Neural cell (in vitro differentiated cells): ENCODE data around the gene SLC25A15. TPM values are rescaled to one million over a fixed set of nuclear protein-coding genes. Genes with fewer than 3 reads are reported as not detected.

ENCODE experiments used
- H2AFZ ChIP-seq: fragments of 200-600, 300-800 bp; sonication (generic), shearing (Covaris generic); 2 replicates; pipeline ENCODE4 v1.6.0; 2014; ENCODE audit warnings: low read depth, mild to moderate bottlenecking, antibody characterized with exemption, low read length, moderate library complexity
- H3F3A ChIP-seq: fragments of 200-600 bp; shearing (Covaris generic); 2 replicates; pipeline ENCODE4 v1.6.1; 2016; ENCODE audit warnings: mild to moderate bottlenecking, moderate library complexity, mixed read lengths, antibody characterized with exemption, low read length; ENCODE audit not compliant: insufficient read depth, poor library complexity, severe bottlenecking
- H3K27ac ChIP-seq: fragments of 200-600, 300-800 bp; sonication (generic), shearing (Covaris generic); 2 replicates; pipeline ENCODE4 v1.5.1; 2014; ENCODE audit warnings: mild to moderate bottlenecking, low read length, moderate library complexity
- H3K27me3 ChIP-seq: fragments of 300-800, 200-600 bp; sonication (generic), shearing (Covaris generic); 2 replicates; pipeline ENCODE4 v1.6.0; 2014; ENCODE audit warnings: mild to moderate bottlenecking, low read depth, low read length, moderate library complexity; ENCODE audit not compliant: insufficient read depth
- H3K36me3 ChIP-seq: fragments of 300-800, 200-600 bp; sonication (generic), shearing (Covaris generic); 2 replicates; pipeline ENCODE4 v1.5.1; 2014; ENCODE audit warnings: mild to moderate bottlenecking, antibody characterized with exemption, low read length, moderate library complexity; ENCODE audit not compliant: insufficient read depth
- H3K4me2 ChIP-seq: fragments of 300-800, 200-600 bp; sonication (generic), shearing (Covaris generic); 2 replicates; pipeline ENCODE4 v1.6.0; 2014; ENCODE audit warnings: mild to moderate bottlenecking, low read length
- H3K4me3 ChIP-seq: fragments of 300-800, 200-600 bp; sonication (generic), shearing (Covaris generic); 2 replicates; pipeline ENCODE4 v1.5.1; 2014; ENCODE audit warnings: mild to moderate bottlenecking, low read length, moderate library complexity
- H3K79me2 ChIP-seq: fragments of 200-600 bp; shearing (Covaris generic); replicated peaks from 2 replicates; pipeline ENCODE4 v1.6.0; 2014; ENCODE audit warnings: mild to moderate bottlenecking, low read length, moderate library complexity; ENCODE audit not compliant: insufficient read depth
- H3K9ac ChIP-seq: fragments of 300-800, 200-600 bp; sonication (generic), shearing (Covaris generic); 2 replicates; pipeline ENCODE4 v1.6.1; 2016; ENCODE audit warnings: mild to moderate bottlenecking, low read length, mixed read lengths
- H3K9me2 ChIP-seq: fragments of 200-600 bp; shearing (Covaris generic); 2 replicates; pipeline ENCODE4 v1.6.1; 2016; ENCODE audit warnings: mild to moderate bottlenecking, low read length, mixed read lengths; ENCODE audit not compliant: insufficient read depth
- H3K9me3 ChIP-seq: fragments of 200-600, 300-800 bp; sonication (generic), shearing (Covaris generic); 2 replicates; pipeline ENCODE4 v1.6.1; 2016; ENCODE audit warnings: mild to moderate bottlenecking, mixed run types, low read length, moderate library complexity, mixed read lengths
- H4K20me1 ChIP-seq: fragments of 200-600 bp; shearing (Covaris generic); 2 replicates; pipeline ENCODE4 v1.6.1; 2016; ENCODE audit warnings: mild to moderate bottlenecking, mixed run types; ENCODE audit not compliant: insufficient read depth
- EP300 ChIP-seq: fragments of 450-650 bp; conservative IDR thresholded peaks from 2 replicates; pipeline ENCODE4 v1.6.1; 2014; ENCODE audit warnings: antibody characterized with exemption, mild to moderate bottlenecking, moderate library complexity; ENCODE audit not compliant: poor library complexity, severe bottlenecking
- EZH2 ChIP-seq: fragments of 200-600, 300-800 bp; shearing (Covaris generic), sonication (generic); IDR thresholded peaks from 2 replicates; pipeline ENCODE4 v1.6.1; 2014; ENCODE audit warnings: antibody characterized with exemption, low read length, borderline replicate concordance, mild to moderate bottlenecking; ENCODE audit not compliant: insufficient read depth, poor library complexity, severe bottlenecking
- MXI1 ChIP-seq: fragments of 450-650 bp; conservative IDR thresholded peaks from 2 replicates; pipeline ENCODE4 v1.6.1; 2014; ENCODE audit warnings: antibody characterized with exemption, mild to moderate bottlenecking; ENCODE audit not compliant: poor library complexity, severe bottlenecking
- POLR2AphosphoS5 ChIP-seq: IDR thresholded peaks from 2 replicates; pipeline ENCODE4 v1.6.1; 2012
- RAD21 ChIP-seq: fragments of 450-650 bp; conservative IDR thresholded peaks from 2 replicates; pipeline ENCODE4 v1.6.1; 2014; ENCODE audit warnings: antibody characterized with exemption, mild to moderate bottlenecking, moderate library complexity
- SMC3 ChIP-seq: fragments of 450-650 bp; conservative IDR thresholded peaks from 2 replicates; pipeline ENCODE4 v1.6.1; 2014; ENCODE audit warnings: antibody characterized with exemption, mild to moderate bottlenecking, moderate library complexity; ENCODE audit not compliant: poor library complexity
- TAF1 ChIP-seq: IDR thresholded peaks from 2 replicates; pipeline ENCODE4 v1.6.1; 2012; ENCODE audit warnings: low read depth
- polyA plus RNA-seq: library from polyadenylated mRNA; depleted of rRNA; stranded (reverse); fragments of >200 nt; gene quantifications from 2 replicates; pipeline ENCODE4 v1.2.3, GENCODE V29; 2014
- TF ChIP-seq, protein P1 (sequence below): IDR thresholded peaks from 2 replicates; pipeline ENCODE4 v1.6.1; 2012; ENCODE audit warnings: borderline replicate concordance
- TF ChIP-seq, protein P2 (sequence below): fragments of 450-650 bp; IDR thresholded peaks from 2 replicates; pipeline ENCODE4 v1.5.1; 2014; ENCODE audit warnings: antibody characterized with exemption, mild to moderate bottlenecking, moderate library complexity; ENCODE audit not compliant: poor library complexity, severe bottlenecking

Gene SLC25A15
- polyA plus RNA-seq, 1 donor from 2014 or later = 23.6 TPM

GRCh38 chr13:40812102-40812501 lies 22.7 kb downstream of the SLC25A15 start:
- no peaks in the 10 kb centered on the region for H3K79me2 ChIP-seq
- H3K9ac ChIP-seq = no peak overlapping the region
- no peak overlapping the region for H3K4me3 ChIP-seq
- H3K9me3 ChIP-seq = no peaks in the 10 kb centered on the region
- peaks cover 4% of the 10 kb centered on the region for H3K36me3 ChIP-seq
- H3F3A ChIP-seq = no peaks in the 10 kb centered on the region
- no peaks in the 10 kb centered on the region for H4K20me1 ChIP-seq
- no peak overlapping the region for H3K4me2 ChIP-seq
- no peaks in the 10 kb centered on the region for H3K27me3 ChIP-seq
- H2AFZ ChIP-seq = no peak overlapping the region
- TF ChIP-seq, protein P1, sequence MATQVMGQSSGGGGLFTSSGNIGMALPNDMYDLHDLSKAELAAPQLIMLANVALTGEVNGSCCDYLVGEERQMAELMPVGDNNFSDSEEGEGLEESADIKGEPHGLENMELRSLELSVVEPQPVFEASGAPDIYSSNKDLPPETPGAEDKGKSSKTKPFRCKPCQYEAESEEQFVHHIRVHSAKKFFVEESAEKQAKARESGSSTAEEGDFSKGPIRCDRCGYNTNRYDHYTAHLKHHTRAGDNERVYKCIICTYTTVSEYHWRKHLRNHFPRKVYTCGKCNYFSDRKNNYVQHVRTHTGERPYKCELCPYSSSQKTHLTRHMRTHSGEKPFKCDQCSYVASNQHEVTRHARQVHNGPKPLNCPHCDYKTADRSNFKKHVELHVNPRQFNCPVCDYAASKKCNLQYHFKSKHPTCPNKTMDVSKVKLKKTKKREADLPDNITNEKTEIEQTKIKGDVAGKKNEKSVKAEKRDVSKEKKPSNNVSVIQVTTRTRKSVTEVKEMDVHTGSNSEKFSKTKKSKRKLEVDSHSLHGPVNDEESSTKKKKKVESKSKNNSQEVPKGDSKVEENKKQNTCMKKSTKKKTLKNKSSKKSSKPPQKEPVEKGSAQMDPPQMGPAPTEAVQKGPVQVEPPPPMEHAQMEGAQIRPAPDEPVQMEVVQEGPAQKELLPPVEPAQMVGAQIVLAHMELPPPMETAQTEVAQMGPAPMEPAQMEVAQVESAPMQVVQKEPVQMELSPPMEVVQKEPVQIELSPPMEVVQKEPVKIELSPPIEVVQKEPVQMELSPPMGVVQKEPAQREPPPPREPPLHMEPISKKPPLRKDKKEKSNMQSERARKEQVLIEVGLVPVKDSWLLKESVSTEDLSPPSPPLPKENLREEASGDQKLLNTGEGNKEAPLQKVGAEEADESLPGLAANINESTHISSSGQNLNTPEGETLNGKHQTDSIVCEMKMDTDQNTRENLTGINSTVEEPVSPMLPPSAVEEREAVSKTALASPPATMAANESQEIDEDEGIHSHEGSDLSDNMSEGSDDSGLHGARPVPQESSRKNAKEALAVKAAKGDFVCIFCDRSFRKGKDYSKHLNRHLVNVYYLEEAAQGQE = no peak
- TF ChIP-seq TAF1 (no peak), POLR2AphosphoS5 (no peak), MXI1 (no peak), EZH2 (no peak), SMC3 (no peak), RAD21 (no peak), EP300 (no peak)
- TF ChIP-seq, protein P2, sequence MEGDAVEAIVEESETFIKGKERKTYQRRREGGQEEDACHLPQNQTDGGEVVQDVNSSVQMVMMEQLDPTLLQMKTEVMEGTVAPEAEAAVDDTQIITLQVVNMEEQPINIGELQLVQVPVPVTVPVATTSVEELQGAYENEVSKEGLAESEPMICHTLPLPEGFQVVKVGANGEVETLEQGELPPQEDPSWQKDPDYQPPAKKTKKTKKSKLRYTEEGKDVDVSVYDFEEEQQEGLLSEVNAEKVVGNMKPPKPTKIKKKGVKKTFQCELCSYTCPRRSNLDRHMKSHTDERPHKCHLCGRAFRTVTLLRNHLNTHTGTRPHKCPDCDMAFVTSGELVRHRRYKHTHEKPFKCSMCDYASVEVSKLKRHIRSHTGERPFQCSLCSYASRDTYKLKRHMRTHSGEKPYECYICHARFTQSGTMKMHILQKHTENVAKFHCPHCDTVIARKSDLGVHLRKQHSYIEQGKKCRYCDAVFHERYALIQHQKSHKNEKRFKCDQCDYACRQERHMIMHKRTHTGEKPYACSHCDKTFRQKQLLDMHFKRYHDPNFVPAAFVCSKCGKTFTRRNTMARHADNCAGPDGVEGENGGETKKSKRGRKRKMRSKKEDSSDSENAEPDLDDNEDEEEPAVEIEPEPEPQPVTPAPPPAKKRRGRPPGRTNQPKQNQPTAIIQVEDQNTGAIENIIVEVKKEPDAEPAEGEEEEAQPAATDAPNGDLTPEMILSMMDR = no peak
- H3K27ac ChIP-seq = no peak overlapping the region
- H3K9me2 ChIP-seq = no peaks in the 10 kb centered on the region

DNA sequence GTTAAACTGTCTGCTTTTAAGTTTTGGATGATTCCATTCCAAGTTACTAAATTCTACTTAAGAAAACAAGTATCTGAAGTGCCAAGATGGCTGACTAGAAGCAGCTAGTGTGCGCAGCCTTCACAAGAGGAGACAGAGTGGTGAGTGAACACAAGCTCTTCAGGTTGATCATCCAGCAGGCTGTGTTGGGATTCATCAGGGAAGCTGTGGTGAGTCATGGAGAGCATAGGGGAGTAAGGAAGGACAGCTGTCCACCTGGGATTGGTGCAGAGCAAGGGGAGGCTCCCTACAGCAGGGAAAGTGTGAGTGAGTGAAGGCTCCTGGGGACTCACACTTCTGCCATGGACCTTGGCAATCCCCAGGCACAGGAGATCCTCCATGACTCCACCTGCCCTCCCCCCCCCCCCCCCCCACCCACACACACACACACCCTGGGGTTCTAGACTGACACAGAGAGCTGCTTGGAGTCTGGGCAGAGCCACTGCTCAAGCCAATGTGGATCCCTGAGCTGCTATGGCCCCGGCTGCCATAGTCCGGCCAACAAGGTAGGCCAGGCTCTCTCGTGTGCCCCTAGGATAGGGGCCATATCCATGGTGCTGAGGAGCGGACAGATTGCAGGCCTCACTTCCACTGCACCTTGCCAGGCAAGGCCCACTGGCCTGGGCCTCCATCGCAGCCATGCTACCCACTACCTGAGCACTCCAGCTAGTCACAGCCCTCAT lies 23.5 kb downstream of the SLC25A15 start:
- Histone ChIP-seq H3K9me2 (no peaks in the 10 kb centered on the region), H3K9ac (no peak overlapping the region), H3K27ac (no peak overlapping the region), H3K4me2 (no peak overlapping the region), H3K79me2 (no peaks in the 10 kb centered on the region), H3K36me3 (peaks cover 4% of the 10 kb centered on the region), H3K4me3 (no peak overlapping the region), H2AFZ (no peak overlapping the region), H3K27me3 (no peaks in the 10 kb centered on the region), H3F3A (no peaks in the 10 kb centered on the region), H4K20me1 (no peaks in the 10 kb centered on the region), H3K9me3 (no peaks in the 10 kb centered on the region)
- TF ChIP-seq SMC3 = no peak
- TF ChIP-seq, protein P1 = no peak
- no peak for TF ChIP-seq POLR2AphosphoS5
- no peak for TF ChIP-seq TAF1
- no peak for TF ChIP-seq EZH2
- TF ChIP-seq MXI1 = no peak
- TF ChIP-seq, protein P2 = no peak
- TF ChIP-seq RAD21 = no peak
- TF ChIP-seq EP300 = no peak
